ENCODE measurements around the gene RBP5.

RBP5 gene

GRCh38 chr12:7142056-7142644 is 13.5 kb upstream of the RBP5 start:
- H3K27me3 ChIP-seq (ENCODE audit: insufficient read depth, poor library complexity, severe bottlenecking), result no peaks in the 10 kb centered on the region
- TF ChIP-seq, protein P1, sequence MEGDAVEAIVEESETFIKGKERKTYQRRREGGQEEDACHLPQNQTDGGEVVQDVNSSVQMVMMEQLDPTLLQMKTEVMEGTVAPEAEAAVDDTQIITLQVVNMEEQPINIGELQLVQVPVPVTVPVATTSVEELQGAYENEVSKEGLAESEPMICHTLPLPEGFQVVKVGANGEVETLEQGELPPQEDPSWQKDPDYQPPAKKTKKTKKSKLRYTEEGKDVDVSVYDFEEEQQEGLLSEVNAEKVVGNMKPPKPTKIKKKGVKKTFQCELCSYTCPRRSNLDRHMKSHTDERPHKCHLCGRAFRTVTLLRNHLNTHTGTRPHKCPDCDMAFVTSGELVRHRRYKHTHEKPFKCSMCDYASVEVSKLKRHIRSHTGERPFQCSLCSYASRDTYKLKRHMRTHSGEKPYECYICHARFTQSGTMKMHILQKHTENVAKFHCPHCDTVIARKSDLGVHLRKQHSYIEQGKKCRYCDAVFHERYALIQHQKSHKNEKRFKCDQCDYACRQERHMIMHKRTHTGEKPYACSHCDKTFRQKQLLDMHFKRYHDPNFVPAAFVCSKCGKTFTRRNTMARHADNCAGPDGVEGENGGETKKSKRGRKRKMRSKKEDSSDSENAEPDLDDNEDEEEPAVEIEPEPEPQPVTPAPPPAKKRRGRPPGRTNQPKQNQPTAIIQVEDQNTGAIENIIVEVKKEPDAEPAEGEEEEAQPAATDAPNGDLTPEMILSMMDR (IDR thresholded peaks at IDR 0.05; ENCODE audit: insufficient read depth, low read length), result peak; percentile 72
- no peak for TF ChIP-seq REST (IDR thresholded peaks at IDR 0.05; ENCODE audit: insufficient replicate concordance, low read depth)
- TF ChIP-seq SPI1 (IDR thresholded peaks at IDR 0.05; ENCODE audit: borderline replicate concordance, low read depth), result no peak
- DNase-seq (ENCODE audit: low read depth in 1 of 2, low spot score in 1 of 2), result peak in 1 of 2 experiments; percentile 66
- H3K4me3 ChIP-seq (replicated peaks; ENCODE audit: insufficient read depth, low read length), result no peak overlapping the region
- no peak overlapping the region for H3K27ac ChIP-seq (replicated peaks)

DNA sequence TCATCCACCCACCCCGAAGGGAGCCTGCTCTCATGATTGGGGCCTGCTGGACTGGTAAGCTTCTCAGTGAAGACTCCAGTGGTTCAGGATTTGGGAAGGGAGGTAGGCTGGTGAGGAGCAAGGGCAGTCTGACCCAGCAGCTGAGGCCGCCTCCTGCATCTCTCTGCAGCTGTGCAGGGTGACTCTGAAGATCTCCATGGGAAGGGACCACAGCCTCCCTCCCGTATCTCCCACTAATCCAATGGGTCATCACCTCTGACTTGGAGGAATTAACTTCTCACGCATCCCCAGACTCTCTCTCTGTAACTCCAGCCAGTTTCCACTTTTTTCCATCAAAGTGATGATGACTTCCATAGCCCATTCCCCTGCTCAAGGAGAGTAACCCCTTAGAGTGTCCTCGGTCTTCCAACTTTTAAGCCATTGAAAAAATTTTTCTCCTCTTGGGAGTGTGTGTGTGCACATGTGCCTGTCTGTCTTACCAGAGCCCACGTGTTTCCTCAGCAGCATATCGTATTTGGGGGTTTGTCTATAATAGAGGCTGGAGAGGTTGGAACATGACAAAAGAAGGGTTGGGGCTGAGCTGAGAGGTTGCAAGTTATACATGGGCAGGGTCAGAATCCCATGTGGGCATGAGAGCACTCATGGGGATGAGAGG is 12.8 kb upstream of the RBP5 start:
- Histone ChIP-seq H3K27me3 (ENCODE audit: insufficient read depth, poor library complexity, severe bottlenecking) (no peaks in the 10 kb centered on the region), H3K27ac (replicated peaks) (no peak overlapping the region), H3K4me3 (replicated peaks; ENCODE audit: insufficient read depth, low read length) (no peak overlapping the region)
- no peak for DNase-seq (ENCODE audit: low read depth in 1 of 2, low spot score in 1 of 2)
- TF ChIP-seq REST (IDR thresholded peaks at IDR 0.05; ENCODE audit: insufficient replicate concordance, low read depth) (no peak), SPI1 (IDR thresholded peaks at IDR 0.05; ENCODE audit: borderline replicate concordance, low read depth) (no peak), POLR2AphosphoS5 (IDR thresholded peaks at IDR 0.05; ENCODE audit: low read depth) (no peak), GABPA (IDR thresholded peaks at IDR 0.05; ENCODE audit: low read depth) (no peak)
- TF ChIP-seq, protein P1 (IDR thresholded peaks at IDR 0.05; ENCODE audit: insufficient read depth, low read length), result no peak

- TF ChIP-seq SPI1 (IDR thresholded peaks at IDR 0.05; ENCODE audit: borderline replicate concordance, low read depth) (no peak), POLR2AphosphoS5 (IDR thresholded peaks at IDR 0.05; ENCODE audit: low read depth) (no peak), GABPA (IDR thresholded peaks at IDR 0.05; ENCODE audit: low read depth) (no peak), REST (IDR thresholded peaks at IDR 0.05; ENCODE audit: insufficient replicate concordance, low read depth) (no peak)
- TF ChIP-seq, protein P1 (IDR thresholded peaks at IDR 0.05; ENCODE audit: insufficient read depth, low read length), result no peak
- H3K27me3 ChIP-seq (ENCODE audit: insufficient read depth, poor library complexity, severe bottlenecking), result no peaks in the 10 kb centered on the region
- no peak overlapping the region for H3K4me3 ChIP-seq (replicated peaks; ENCODE audit: insufficient read depth, low read length)
- H3K27ac ChIP-seq (replicated peaks), result no peak overlapping the region
- no peak for DNase-seq (ENCODE audit: low read depth in 1 of 2, low spot score in 1 of 2)
Observed at GRCh38 chr12:7139200-7139599, 10.5 kb upstream of the RBP5 start.

Data from HL-60 (cell line).